ENCODE results near the gene PRPF40B.
A peak's percentile ranks its signal among the peaks of the same experiment; 100 is the strongest.
"Not testable (repeated sequence)": the region's sequence is repeated elsewhere in the genome, so short reads cannot be mapped to it uniquely, and the experiment has no call there.

The PRPF40B gene

GRCh38 chr12:49623142-49623904, at the start of gene PRPF40B:
PRPF40B (plus strand) TSS chr12:49623561; CDS start chr12:49623591, 30 bp downstream.
- DNase-seq, result peak; percentile 52 to 89 (median 78)

DNA sequence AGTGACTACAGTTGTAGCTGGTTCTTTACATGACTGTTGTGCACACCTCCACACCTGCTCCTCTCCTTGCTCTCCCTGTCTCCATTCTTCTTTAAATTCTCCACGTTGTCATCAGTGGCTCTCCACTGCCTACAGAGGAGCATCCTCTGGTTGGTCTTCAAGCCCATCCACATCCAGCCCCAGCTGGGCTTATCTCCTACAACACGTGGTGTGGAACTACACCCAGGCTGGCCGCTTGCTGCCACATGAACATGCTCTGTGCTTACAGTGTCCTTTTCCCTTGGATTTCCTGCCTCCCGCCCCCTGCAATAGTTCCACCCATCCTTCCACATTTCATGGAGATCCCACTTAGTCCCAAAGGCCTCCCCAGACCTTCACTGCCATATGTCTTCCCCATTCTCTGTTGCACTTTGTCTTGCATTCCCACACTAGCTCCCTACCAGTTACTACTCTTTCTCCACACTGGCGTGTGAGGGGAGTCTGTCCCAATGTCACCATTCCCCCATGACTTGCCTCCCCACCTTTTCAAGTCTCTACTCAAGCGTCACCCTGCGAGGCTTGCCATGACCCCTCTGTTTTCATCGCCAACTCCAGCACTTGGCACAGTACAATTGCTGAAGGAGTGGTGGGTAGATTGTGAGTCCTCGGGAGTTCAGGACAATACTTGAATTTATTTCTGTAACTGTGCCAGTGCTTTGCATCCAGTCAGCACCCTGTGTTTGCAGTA, 45.6 kb upstream of the PRPF40B start:
- DNase-seq, result no peak

DNA sequence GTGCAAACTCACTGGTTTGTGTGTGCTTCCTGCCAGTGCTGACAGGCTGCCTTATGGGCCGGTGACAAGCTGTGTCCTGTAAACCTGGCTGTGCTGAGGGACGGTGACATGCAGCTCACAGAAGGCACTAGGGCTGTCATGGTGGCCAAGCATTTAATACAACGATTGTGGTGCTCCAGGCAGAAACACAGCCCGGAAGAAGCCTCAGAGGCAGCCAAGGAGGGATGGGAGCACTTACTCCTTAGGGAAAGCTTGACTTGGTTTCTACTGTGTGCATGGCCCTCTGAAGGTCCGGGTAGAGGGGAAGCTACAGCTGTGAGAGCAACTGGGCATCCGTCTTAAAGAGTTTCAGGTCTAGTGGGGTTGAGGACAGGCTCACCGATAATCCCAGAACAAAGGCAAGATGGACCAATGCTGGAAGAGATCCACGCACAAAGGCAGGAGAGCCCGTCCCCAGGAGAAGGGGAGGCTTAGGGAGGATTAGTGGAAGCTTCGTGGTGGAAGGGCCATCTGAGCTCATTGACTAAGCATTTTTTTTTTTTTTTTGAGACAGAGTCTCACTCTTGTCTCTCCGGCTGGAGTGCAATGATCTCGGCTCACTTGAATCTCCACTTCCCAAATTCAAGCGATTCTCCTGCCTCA, 44.8 kb upstream of the PRPF40B start:
- DNase-seq, result no peak

GRCh38 chr12:49580572-49581535, 42.5 kb upstream of the PRPF40B start:
- peak in 2 of 4 experiments; percentile 13 to 47 for DNase-seq

GRCh38 chr12:49582201-49582600, 41.2 kb upstream of the PRPF40B start:
- DNase-seq, result no peak

GRCh38 chr12:49582850-49583249, 40.5 kb upstream of the PRPF40B start:
- no peak for DNase-seq

GRCh38 chr12:49583366-49584094, 39.8 kb upstream of the PRPF40B start:
- DNase-seq, result no peak

GRCh38 chr12:49584591-49584990, 38.8 kb upstream of the PRPF40B start:
- no peak for DNase-seq

GRCh38 chr12:49585477-49586459, 37.6 kb upstream of the PRPF40B start:
- DNase-seq, result no peak

DNA sequence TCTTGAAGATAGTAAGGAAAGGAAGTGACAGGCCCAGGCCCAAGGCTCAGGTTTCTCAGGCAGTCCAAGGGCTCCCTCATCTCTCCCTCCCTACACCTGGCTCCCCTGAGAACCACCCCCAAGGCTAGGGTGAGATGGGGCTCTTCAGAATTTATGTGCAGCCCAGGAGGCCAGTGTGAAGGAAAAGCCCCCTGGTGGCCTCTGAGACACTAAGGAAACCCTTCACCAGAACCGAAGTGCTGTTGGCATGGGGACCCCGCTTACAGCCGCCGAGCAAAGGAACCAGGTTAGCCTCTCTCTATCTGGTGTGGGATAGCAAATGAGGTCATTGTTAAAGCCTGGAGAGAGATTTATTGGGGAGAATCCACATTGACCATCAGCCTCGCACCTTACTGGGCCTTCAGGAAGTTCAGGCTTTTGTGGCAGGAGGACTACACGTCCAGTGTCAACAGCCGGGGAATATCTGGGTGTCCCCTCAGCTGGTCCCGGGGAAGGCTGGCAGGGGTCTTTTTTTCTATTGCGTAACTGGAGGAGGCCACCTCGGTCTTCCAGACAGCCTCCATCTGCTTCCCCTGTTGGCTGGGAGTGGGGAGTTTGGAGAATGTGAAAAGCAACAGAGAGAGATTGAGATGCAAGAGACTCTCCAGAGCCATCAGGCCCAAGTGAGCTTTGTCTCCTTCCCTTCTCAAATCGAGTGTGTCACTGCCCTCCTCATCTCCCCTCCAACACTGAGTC, 36.0 kb upstream of the PRPF40B start:
- no peak for DNase-seq

GRCh38 chr12:49588281-49588680, 35.1 kb upstream of the PRPF40B start:
- DNase-seq, result no peak

DNA sequence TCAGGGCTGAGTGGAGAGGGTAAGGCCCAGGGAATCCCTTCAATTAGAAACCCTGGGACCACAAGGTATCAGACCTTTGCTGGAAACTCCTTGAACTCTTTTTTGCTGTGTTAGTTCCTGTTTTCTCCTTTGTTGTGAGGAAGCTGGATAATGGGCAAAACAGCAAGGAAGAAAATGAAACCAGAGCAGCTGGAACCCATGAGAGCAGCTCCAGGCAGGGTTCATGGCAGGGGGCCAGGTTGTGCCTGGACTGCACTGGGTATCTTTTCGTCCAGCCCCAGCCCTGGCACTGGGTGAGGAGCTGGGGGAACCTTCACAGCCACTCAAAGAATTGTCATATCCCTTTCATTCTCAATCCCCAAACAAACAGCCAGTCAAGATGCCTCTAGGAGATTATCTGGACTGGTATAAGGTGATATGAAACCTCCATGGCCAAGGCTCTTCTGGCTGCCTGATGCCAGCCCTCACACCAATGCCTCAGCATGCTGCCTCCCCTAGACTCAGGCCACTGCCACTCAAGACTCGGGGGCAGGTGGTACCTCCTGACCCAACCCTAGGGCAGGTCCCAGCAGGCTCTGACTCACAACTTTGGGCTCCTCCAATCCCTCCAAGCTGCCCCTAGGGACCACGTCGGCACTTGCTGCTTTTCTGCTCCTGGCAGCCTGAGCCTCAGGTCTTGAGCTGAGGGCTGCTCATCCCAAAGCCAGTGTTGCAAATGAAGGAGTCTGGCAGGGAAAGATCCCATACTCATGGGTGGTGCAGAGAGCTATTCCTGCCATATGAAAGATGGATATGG, 34.4 kb upstream of the PRPF40B start:
- DNase-seq, result no peak

DNA sequence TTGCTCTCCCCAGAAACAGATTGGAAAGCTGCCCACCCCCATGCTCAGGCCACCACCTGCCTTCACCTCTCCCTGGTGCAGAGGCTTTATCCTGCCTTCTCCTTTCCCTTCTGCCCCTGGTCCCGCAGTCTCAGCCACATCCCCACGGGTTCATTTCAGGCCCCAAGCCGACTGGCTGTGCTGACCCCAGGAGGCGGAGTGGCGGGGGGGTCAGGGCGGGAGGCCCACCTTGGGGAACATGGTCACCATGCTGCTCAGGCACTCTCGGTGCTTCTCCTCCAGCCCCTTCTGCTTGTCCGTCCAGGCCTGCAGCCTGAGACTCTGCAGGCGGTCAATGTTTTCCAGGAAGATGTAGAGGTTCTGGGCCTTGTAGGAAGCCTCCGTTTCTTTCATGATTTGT, 24.8 kb upstream of the PRPF40B start:
- DNase-seq, result no peak

GRCh38 chr12:49599961-49600360, 23.4 kb upstream of the PRPF40B start:
- no peak for DNase-seq

- DNase-seq, result no peak
Observed at GRCh38 chr12:49603721-49604120, 19.6 kb upstream of the PRPF40B start.

GRCh38 chr12:49604856-49605255, 18.5 kb upstream of the PRPF40B start:
- DNase-seq, result no peak

DNA sequence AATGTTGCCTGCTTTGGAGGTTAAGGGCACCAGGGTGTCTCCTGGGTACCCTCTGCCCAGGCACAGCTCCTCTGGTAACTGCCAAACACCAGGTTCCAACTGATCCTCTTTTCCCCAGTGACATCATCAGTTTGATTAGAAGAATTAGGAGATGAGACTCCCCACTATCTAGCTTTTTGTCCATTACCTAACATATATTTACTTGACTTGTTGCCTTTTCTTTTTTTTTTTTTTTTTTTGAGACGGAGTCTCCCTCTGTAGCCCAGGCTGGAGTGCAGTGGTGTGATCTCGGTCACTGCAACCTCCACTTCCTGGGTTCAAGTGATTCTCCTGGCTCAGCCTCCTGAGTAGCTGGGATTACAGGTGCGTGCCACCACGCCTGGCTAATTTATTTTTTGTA, 17.8 kb upstream of the PRPF40B start, which contains the start of gene FAM186B:
Gene FAM186B (minus strand): TSS at position 101 of the 400 bp plus-strand sequence. CDS start 162 bp downstream, outside the sequence.
- DNase-seq, result not testable (repeated sequence)

DNA sequence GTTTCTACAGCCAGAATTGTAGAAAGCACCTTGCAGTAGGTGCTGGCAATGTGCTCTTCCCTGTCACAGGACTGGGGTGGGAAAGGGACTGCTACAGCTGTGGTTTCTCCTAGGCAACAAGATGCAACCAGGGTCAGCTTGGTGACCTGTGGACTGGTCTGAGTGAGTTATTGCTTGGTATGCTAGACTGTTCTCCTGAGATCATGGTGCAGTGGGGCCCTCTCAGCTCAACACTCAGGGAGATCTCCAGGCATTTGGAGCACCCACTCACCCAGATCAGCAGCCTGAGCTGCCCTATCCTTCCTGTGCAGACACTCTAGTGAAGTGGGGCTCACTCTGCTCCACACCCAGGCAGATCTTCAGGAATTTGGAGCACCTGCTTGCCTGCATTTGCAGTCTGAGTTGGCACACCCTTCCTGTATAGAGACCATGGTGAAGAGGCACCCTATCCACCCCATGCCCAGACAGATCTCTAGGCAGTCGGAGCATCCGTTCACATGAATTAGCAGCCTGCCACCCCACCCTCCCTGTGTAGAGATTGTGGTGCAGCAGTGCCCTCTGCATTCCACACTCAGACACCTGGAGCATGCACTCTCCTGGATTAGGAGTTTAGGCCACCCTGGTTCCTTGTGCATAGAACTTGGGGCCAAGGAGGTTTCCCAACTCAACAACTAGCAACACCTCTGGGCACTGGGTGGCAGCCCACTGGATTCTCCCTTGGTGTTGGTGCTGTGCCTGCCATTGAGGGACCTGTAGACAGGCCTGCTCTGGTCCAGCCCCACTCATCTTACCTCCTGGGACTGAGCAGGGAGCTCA, 14.1 kb upstream of the PRPF40B start:
- no peak for DNase-seq

Measured in activated naive CD4-positive, alpha-beta T cell (primary cell).